ENCODE data around the gene KLKB1.
"Not testable (repeated sequence)": the region's sequence is repeated elsewhere in the genome, so short reads cannot be mapped to it uniquely, and the experiment has no call there.

Gene KLKB1

DNA sequence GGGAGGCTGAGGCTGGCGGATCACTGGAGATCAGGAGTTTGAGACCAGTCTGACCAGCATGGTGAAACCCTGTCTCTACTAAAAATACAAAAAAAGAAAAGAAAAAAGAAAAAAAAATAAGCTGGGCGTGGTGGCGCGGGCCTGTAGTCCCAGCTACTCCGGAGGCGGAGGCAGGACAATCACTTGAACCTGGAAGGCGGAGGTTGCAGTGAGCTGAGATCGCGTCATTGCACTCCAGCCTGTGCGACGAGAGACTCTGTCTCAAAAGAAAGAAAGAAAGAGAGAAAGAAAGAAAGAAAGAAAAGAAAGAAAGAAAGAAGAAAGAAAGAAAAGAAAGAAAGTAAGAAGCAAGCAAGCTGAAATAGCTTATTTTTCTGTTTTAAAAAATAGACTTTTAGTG, 37.9 kb downstream of the KLKB1 start:
- not testable (repeated sequence) for DNase-seq (ENCODE audit: low read depth in 2 of 2)

DNA sequence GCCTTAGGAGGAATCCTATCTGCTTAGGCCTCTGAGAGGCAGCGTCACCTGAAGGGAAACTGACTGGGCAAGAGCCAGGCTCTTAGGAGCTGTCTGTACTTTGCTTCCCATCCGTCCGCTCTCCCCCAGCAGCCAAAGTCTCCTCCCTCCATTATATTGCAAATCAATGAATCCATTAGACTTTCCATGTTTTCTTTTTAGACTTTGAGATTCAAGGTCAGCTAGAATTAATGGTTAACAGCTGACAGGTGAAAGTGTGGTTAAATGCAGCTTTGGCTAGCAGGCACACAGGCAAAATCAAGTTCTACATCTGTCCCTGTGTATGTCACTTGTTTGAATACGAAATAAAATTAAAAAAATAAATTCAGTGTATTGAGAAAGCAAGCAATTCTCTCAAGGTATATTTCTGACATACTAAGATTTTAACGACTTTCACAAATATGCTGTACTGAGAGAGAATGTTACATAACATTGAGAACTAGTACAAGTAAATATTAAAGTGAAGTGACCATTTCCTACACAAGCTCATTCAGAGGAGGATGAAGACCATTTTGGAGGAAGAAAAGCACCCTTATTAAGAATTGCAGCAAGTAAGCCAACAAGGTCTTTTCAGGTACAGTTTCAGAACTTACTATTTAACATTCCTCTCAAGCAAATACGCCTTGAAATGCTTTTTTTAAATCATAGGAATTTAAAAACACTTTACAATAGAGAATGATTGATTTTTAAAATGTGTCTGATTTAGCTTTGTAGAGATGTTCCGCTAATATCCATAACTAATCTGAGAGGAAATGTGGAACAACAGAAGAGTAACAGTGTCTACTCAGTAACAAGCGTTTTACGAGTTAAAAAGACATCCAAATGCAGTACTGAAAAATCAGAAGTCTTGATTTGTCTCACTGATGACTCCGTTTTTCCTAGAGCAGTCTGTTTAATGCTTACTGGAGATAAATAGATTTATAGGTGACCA, 38.7 kb downstream of the KLKB1 start, which contains the start of gene F11:
Gene F11 (plus strand): TSS at position 507 of the 970 bp plus-strand sequence. CDS start 948 bp downstream, outside the sequence.
- no peak for DNase-seq (ENCODE audit: low read depth in 2 of 2)

DNA sequence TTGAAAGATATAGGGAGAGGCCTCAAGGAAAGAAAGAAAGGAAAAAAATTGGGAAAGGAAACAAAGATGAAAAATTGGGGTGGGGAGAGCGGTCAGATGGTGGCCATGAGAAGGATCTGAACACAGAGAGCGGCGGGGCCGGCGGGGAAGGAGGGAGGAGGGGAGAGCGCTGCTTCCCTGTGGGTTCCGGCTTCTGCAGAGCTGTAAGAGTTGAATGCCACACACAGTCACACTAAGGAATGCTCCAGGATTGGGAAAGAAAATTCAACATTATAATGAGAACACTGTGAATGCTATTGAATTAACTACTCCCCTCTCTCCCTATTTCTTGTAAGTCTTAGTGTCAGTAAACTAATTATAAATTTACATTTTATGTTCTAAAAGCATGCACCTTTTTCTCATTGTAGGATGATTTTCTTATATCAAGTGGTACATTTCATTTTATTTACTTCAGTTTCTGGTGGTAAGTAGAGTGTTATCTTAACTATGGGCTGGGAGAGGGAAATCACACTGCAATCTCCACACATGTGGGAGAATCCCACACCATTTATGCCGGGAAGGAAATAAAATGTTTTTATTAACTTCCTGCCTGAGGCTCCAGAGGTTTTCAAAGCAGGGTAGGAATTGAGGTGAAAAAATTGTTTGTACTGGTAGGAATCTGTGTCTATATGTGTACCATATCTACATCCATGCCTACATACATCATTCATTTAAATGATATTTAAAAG, 39.6 kb downstream of the KLKB1 start:
- no peak for DNase-seq (ENCODE audit: low read depth in 2 of 2)

GRCh38 chr4:186271081-186271678, 43.9 kb downstream of the KLKB1 start:
- DNase-seq (ENCODE audit: low read depth in 2 of 2), result no peak

- DNase-seq (ENCODE audit: low read depth in 2 of 2), result no peak
Measured at GRCh38 chr4:186272699-186273391, 45.5 kb downstream of the KLKB1 start.

DNA sequence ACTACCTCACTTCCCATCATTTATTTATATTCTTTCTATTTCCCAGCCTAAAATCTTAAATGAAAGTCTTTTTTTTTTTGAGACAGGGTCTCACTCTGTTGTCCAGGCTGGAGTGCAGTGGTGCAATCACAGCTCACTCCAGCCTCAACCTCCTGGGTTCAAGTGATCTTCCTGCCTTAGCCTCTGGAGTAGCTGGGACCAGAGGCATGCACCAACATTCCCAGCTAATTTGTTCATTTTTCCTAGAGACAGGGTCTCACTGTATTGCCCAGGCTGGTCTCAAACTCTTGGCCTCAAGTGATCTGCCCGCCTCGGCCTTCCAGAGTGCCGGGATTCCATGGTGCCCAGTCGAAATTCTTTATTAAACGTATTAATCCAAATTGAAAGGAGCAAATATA, 46.1 kb downstream of the KLKB1 start:
- DNase-seq (ENCODE audit: low read depth in 2 of 2), result not testable (repeated sequence)

DNA sequence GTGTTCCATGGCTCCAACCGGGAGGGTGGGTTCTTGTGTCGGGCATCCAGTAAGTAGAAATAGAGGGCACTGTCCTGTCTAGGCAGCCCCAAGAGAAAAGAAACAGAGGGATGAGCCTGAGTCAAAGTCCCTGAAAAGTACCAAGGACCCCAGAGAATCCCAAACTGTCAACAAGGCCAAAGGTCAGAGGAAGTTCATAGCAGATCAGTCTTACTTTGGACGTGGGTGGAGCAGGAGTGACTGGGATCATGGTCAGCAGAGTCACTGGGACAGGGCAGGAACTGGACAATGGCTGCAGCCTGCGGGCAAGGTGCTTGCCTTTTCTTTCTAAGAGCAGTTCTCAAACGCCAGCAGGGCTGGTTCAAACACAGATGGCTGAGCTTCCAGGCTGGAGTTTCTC, 56.0 kb downstream of the KLKB1 start:
- no peak for DNase-seq (ENCODE audit: low read depth in 2 of 2)

- DNase-seq (ENCODE audit: low read depth in 2 of 2), result no peak
Measured at GRCh38 chr4:186285147-186285546, 57.8 kb downstream of the KLKB1 start.

DNA sequence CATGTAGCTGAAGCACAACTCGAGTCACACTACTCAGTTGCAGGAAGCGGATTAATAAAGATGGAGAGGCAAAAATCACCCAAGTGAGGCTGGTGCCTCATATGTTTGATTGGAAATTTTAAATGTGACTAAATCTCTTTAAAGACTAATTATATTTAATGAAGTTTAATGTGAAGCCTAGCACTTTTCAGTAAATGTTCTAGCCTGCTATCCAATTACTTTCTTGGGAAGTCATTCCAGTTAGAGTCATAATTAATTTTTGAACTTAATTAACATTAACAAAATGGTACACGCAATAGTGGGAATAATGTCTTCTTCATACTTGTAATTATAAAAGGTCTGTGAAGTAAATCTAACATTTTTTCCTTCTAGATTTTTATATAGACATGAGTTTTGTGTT, 59.3 kb downstream of the KLKB1 start:
- DNase-seq (ENCODE audit: low read depth in 2 of 2), result no peak

- DNase-seq (ENCODE audit: low read depth in 2 of 2), result no peak
Measured at GRCh38 chr4:186291256-186291890, 64.1 kb downstream of the KLKB1 start.

DNA sequence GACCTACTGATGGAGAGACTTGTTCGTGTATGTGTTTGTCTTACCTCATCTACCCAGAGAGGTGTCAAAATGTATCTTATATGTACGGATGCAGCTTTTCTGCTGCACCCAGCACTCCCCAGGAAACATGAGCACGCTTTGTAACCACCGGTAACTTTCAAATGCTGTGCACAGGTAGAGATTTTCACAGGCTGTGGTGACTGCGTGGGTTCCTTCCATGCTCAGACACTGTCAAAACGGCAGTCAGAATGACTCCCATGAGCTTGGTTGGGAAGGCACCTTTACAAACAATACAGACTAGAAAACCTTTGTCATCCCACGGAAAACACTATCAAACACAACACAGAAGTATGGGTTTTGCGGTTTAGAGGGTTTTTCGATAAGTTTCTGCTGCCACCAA, 66.9 kb downstream of the KLKB1 start:
- no peak for DNase-seq (ENCODE audit: low read depth in 2 of 2)

DNA sequence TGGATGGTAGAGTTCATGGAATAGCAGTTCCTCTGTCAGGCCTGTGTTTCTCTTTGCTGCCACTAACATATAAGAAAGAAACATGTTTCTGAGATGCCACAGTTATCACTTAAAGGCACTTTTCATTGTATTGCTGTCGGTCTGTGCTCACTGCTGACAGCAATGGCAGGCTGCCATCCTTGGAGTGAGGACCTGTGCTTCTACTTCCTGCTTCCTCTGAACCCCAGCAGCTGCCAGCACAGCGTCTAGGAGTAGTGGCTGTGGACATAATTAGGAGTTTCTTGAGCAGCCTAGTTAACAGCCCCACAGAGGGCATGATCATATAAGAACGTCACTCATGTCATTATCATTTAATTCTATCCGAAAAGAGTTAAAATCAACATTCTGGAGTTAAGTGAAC, 69.2 kb downstream of the KLKB1 start:
- no peak for DNase-seq (ENCODE audit: low read depth in 2 of 2)

- no peak for DNase-seq (ENCODE audit: low read depth in 2 of 2)
Measured at GRCh38 chr4:186297013-186297645, 69.8 kb downstream of the KLKB1 start.

DNA sequence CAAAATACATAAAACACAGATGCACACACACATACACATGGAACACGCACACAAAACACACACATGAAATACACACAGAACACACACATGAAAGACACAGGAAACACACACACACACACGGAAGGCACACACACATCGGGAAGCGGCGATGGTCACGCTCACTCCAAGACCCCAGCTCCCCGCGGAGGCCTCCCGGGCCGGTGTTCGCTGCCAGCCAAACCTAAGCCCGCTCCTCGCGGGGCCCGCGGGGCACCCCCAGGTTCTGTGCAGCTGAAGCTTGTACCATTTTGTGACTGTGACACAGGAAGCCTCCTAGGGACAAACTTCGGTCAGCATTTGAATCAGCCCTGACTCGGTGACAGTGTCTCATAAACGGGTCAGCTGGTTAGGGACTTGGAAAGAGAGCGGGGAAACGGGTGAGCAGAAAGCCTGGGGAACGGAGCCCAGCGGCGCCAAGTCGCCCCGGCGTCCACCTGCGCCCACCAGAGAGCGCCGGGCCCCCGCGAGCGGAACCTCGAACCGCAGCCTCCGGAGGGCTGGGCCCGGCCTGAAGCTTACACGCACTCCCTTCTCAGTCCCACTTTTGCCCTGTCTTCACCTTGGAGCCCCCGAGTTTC, 70.8 kb downstream of the KLKB1 start:
- DNase-seq (ENCODE audit: low read depth in 2 of 2), result no peak

- no peak for DNase-seq (ENCODE audit: low read depth in 2 of 2)
Measured at GRCh38 chr4:186299291-186299690, 72.0 kb downstream of the KLKB1 start.

DNA sequence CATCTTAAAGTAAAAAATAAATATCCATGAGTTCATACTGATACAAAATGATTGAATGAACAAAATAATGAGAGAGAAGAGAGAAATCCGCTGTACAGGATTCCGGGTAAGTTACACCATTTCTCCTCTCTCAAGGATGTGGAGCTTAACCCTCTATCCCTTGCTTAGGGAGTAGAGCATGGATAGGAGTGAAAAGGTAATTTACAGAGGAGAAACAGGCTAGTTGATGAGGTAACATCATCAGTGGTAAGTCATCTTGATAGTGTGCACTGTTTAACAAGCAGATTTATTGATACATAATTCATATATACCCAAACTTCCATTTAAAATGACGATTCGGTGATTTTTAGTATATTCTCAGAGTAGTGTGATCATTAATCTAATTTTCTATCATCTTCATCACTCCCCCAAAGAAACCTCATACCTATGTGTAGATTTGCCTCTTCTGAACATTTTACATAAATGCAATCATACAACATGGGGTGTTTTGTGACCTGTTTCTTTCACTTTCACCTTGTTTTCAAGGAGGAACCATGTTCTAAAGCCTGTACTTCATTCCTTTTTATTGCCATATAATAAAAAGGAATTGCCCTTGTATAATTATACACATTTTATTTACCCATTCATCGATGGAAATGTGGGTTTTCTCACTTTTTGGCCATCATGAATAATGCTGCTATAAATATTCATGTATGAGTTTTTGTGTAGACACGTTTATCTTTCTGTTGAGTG, 73.5 kb downstream of the KLKB1 start:
- no peak for DNase-seq (ENCODE audit: low read depth in 2 of 2)

- no peak for DNase-seq (ENCODE audit: low read depth in 2 of 2)
Measured at GRCh38 chr4:186304216-186304615, 76.9 kb downstream of the KLKB1 start.

DNA sequence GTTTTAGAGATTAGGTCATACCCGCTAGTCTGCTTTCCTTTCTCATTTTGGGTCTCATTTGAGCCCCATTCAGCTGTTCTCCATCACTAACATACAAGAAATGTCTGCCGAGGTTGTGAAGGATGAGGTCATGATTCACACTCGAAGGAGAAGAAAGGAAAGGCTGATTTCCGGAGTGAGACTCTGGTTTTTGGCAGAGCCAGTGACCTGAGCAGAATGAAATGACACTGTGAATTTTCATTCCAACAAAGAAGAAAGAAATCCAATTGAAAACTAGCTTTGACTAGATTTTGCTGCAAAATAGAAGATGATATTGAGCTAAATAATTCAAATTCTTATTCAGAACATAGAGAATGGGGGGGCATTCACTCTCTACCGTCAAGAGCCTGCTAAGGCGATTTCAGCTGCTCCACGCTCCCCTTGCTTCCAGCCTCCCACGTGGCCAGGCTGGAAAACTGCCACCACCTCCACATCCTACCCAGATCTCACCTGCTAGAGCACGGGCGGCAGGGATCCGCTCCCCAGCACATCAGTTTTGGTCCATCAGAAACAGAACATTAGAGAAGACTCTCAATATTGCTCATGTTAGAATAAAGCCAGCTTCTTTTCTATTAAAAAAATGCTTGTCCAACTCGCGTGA, 77.7 kb downstream of the KLKB1 start:
- no peak for DNase-seq (ENCODE audit: low read depth in 2 of 2)

GRCh38 chr4:186307497-186307896, 80.2 kb downstream of the KLKB1 start:
- no peak for DNase-seq (ENCODE audit: low read depth in 2 of 2)

Measured in stimulated activated CD4-positive, alpha-beta T cell treated with anti-CD3 and anti-CD28 coated beads, Interleukin-1b, Interleukin-23, amount 100 ng/mL, for 4 hours (primary cell).